HEK293T (cell line): ENCODE data around the gene CADM4.
"Not testable (repeated sequence)": the region's sequence is repeated elsewhere in the genome, so short reads cannot be mapped to it uniquely, and the experiment has no call there.

ENCODE experiments used
- CTCF ChIA-PET: fragments of 350-600 bp; formaldehyde crosslinking; extraction: SDS; loops from one replicate; lab custom pipeline; 2021; ENCODE audit warnings: antibody characterized with exemption, inconsistent platforms; lab: Yijun Ruan, JAX
- POLR2A ChIA-PET: fragments of 350-600 bp; formaldehyde crosslinking; extraction: SDS; loops from one replicate; lab custom pipeline; 2020; ENCODE audit warnings: antibody characterized with exemption, inconsistent platforms; lab: Yijun Ruan, JAX
- DNase-seq: peaks from one replicate; pipeline ENCODE4 v3.0.0; 2012; ENCODE audit warnings: mixed read lengths; ENCODE audit errors: extremely low spot score
- ARNT ChIP-seq: fragments of 450-650 bp; IDR thresholded peaks from 2 replicates; pipeline ENCODE4 v1.6.1; 2017; ENCODE audit warnings: mild to moderate bottlenecking
- BHLHE40 ChIP-seq: fragments of 450-650 bp; IDR thresholded peaks from 2 replicates; pipeline ENCODE4 v1.6.1; 2016; ENCODE audit warnings: mild to moderate bottlenecking, moderate library complexity, borderline replicate concordance
- CTBP1 ChIP-seq: fragments of 450-650 bp; IDR thresholded peaks from 2 replicates; pipeline ENCODE4 v1.6.1; 2016; ENCODE audit warnings: borderline replicate concordance
- ELF4 ChIP-seq: fragments of 450-650 bp; IDR thresholded peaks from 2 replicates; pipeline ENCODE4 v1.6.1; 2017; ENCODE audit warnings: antibody characterized with exemption
- FOXA1 ChIP-seq: fragments of 450-650 bp; IDR thresholded peaks from 2 replicates; pipeline ENCODE4 v1.6.1; 2016; ENCODE audit warnings: mild to moderate bottlenecking
- FOXK2 ChIP-seq: fragments of 450-650 bp; IDR thresholded peaks from 2 replicates; pipeline ENCODE4 v1.6.1; 2016; ENCODE audit warnings: mild to moderate bottlenecking
- FOXM1 ChIP-seq: fragments of 450-650 bp; IDR thresholded peaks from 2 replicates; pipeline ENCODE4 v1.6.1; 2017; ENCODE audit warnings: mild to moderate bottlenecking, borderline replicate concordance
- HDGF ChIP-seq: fragments of 450-650 bp; IDR thresholded peaks from 2 replicates; pipeline ENCODE4 v1.6.1; 2017; ENCODE audit warnings: antibody characterized with exemption, borderline replicate concordance
- L3MBTL2 ChIP-seq: fragments of 450-650 bp; conservative IDR thresholded peaks from 2 replicates; pipeline ENCODE4 v1.6.1; 2016; ENCODE audit warnings: mild to moderate bottlenecking
- LEF1 ChIP-seq: fragments of 450-650 bp; IDR thresholded peaks from 2 replicates; pipeline ENCODE4 v1.6.1; 2017; ENCODE audit warnings: mild to moderate bottlenecking, borderline replicate concordance
- NFRKB ChIP-seq: fragments of 450-650 bp; IDR thresholded peaks from 2 replicates; pipeline ENCODE4 v1.6.1; 2016; ENCODE audit warnings: mild to moderate bottlenecking, moderate library complexity
- PKNOX1 ChIP-seq: fragments of 450-650 bp; IDR thresholded peaks from 2 replicates; pipeline ENCODE4 v1.6.1; 2016
- SP1 ChIP-seq: fragments of 450-650 bp; IDR thresholded peaks from 2 replicates; pipeline ENCODE4 v1.6.1; 2017
- SUZ12 ChIP-seq: fragments of 450-650 bp; IDR thresholded peaks from 2 replicates; pipeline ENCODE4 v1.6.1; 2016; ENCODE audit warnings: mild to moderate bottlenecking
- TARDBP ChIP-seq: fragments of 450-650 bp; IDR thresholded peaks from 2 replicates; pipeline ENCODE4 v1.6.1; 2016
- ZNF384 ChIP-seq: fragments of 450-650 bp; IDR thresholded peaks from 2 replicates; pipeline ENCODE4 v1.6.1; 2016

Gene CADM4

DNA sequence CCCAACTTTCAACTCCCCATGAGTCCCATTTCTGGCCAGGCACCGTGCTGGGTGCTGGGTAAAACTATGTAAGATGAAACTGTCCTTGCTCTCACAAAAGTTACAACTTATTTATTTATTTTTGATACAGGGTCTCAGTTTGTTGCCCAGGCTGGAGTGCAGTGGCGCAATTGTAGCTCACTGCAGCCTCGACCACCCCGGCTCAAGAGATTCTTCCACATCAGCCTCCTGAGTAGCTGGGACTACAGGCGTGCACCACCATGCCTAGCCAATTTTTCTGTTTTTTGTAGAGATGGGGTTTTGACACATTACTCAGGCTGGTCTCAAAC is 12.9 kb upstream of the CADM4 start:
- POLR2A ChIA-PET: interaction anchor here (0.7 to 1.4 kb wide), 2 partner anchors 16 to 58 kb away, joined by 3 to 4 read pairs; no protein-coding TSS in a partner anchor
- CTCF ChIA-PET: interaction anchor here (0.7 to 2.0 kb wide), 5 partner anchors 9 to 97 kb away, joined by 3 to 10 read pairs (median 6); no protein-coding TSS in a partner anchor
- TF ChIP-seq PKNOX1 (no peak), HDGF (no peak), SUZ12 (no peak), BHLHE40 (no peak), L3MBTL2 (no peak), FOXK2 (no peak)
- DNase-seq: no peak

GRCh38 chr19:43651758-43652545 is 12.3 kb upstream of the CADM4 start:
- TF ChIP-seq PKNOX1: peak; percentile 77
- no peak for TF ChIP-seq ARNT
- POLR2A ChIA-PET: interaction anchor here (0.7 to 1.4 kb wide), 5 partner anchors 8 to 57 kb away, joined by 3 to 4 read pairs (median 3); partner anchors contain the start of genes IRGQ and ZNF576
- DNase-seq: peak; percentile 76
- CTCF ChIA-PET: interaction anchor here (0.7 to 2.0 kb wide), 7 partner anchors 10 to 97 kb away, joined by 3 to 10 read pairs (median 5); partner anchors contain the start of gene IRGQ

GRCh38 chr19:43650276-43650675 is 10.6 kb upstream of the CADM4 start:
- CTCF ChIA-PET, DNase-seq, POLR2A ChIA-PET: not testable (repeated sequence)

DNA sequence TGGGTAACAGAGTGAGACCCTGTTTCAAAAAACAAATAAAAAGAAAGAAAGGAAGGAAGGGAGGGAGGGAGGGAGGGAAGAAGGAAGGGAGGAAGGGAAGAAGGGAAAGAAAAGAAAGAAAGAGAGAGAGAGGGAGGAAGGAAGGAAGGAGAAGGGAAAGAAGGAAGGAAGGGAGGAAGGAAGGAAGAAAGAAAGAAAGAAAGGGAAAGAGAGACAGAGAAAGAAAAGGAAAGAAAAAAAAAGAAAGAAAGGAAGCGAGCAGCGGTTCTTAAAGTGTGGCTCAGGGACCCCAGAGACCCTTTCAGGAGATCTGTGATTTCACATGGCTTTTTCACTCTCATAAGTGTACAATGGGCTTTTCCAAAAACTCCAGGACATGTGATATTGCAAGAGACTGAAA is 9.9 kb upstream of the CADM4 start:
- TF ChIP-seq FOXA1: no peak
- no peak for TF ChIP-seq ELF4
- no peak for TF ChIP-seq CTBP1
- TF ChIP-seq FOXK2: no peak
- TF ChIP-seq PKNOX1: no peak
- TF ChIP-seq LEF1: no peak
- no peak for TF ChIP-seq FOXM1
- no peak for TF ChIP-seq NFRKB
- no peak for TF ChIP-seq SUZ12
- TF ChIP-seq ZNF384: no peak
- POLR2A ChIA-PET: no interaction called here
- DNase-seq: no peak
- CTCF ChIA-PET: interaction anchor here (0.5 kb wide), 1 partner anchor 13 kb away, joined by 3 read pairs; no protein-coding TSS in a partner anchor

- CTCF ChIA-PET: no interaction called here
- DNase-seq: no peak
- POLR2A ChIA-PET: no interaction called here
- TF ChIP-seq CTBP1: no peak
- no peak for TF ChIP-seq HDGF
- no peak for TF ChIP-seq TARDBP
- TF ChIP-seq FOXK2: no peak
- TF ChIP-seq PKNOX1: no peak
- TF ChIP-seq BHLHE40: no peak
- TF ChIP-seq L3MBTL2: no peak
- TF ChIP-seq ELF4: no peak
- TF ChIP-seq NFRKB: no peak
- no peak for TF ChIP-seq LEF1
- TF ChIP-seq FOXA1: no peak
- TF ChIP-seq ZNF384: no peak
- TF ChIP-seq SP1: no peak
- TF ChIP-seq SUZ12: no peak
- TF ChIP-seq FOXM1: no peak
- no peak for TF ChIP-seq ARNT
These were observed 9.0 kb upstream of the CADM4 start for GRCh38 chr19:43648633-43649032.

DNA sequence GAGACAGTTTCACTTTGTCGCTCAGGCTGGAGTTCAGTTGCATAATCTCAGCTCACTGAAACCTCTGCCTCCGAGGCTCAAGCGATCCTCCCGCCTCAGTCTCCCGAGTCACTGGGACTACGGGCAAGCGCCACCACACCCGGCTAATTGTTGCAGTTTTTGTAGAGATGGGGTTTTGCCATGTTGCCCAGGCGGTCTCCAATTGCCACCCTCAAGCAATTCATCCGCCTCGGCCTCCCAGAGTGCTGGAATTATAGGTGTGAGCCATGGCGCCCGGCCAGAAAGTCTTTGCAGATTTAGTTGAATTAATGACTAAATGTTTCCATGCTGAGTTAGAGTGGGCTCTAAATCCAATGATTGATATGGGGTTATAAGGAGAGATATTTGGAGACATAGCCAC is 4.5 kb upstream of the CADM4 start:
- ChIA-PET POLR2A (no interaction called here), CTCF (interaction anchor here (0.7 kb wide), 1 partner anchor 9 kb away, joined by 3 read pairs; no protein-coding TSS in a partner anchor)
- TF ChIP-seq FOXK2 (no peak), ZNF384 (no peak), BHLHE40 (no peak), HDGF (no peak), SUZ12 (no peak), FOXM1 (no peak), SP1 (no peak)
- no peak for DNase-seq
